Activated T-cell treated with anti-CD3 and anti-CD28 coated beads, Interleukin-2, amount 50 U/mL, for 48 hours (primary cell): ENCODE results near the gene HDAC7.
"Not testable (repeated sequence)": the region's sequence is repeated elsewhere in the genome, so short reads cannot be mapped to it uniquely, and the experiment has no call there.

Experiments used
- DNase-seq, 2 experiments: peaks; one replicate each; pipeline ENCODE4 v3.0.0-alpha.2; 2020

The HDAC7 gene

GRCh38 chr12:47848853-47849252 lies 29.1 kb upstream of the HDAC7 start:
- DNase-seq = no peak

GRCh38 chr12:47846294-47846996 lies 26.7 kb upstream of the HDAC7 start:
- no peak for DNase-seq

GRCh38 chr12:47845081-47845480 lies 25.4 kb upstream of the HDAC7 start:
- DNase-seq = no peak

DNA sequence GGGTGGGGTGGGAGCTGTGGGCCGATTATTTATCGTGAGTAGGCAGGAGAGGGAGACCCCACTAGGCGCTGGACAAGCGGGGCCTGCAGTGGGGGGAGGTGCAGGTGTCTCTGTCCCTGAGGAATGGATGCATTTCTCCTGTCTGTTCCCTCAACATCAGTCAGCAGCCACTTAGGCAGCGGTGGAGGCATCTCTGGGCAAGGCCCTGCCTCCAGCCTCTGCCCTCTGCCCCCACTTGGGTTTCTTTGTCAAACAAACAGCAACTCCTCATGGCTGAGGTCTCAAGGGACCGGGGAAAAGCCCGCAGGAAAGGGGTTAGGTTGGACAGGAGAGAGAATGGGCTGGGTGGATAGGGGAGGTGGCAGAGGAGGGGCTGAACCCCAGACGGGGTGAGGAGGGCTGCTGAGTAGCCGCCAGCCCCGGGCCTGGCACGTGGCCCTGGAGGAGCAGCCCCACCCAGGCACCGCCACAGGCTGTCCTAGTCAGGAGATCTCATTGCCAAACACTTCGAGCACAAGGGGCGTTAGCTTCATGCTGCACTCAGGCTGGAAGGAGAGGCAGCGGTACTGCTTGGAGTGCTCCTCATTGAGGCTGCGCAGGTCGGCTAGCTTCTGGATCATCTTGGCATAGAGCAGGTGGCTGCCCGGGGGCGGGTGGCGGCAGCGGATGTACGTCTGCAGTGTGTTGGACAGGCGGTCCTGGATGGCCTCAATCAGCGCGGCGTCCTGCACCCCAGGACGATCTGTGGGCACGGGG lies 24.7 kb upstream of the HDAC7 start:
- DNase-seq = no peak

DNA sequence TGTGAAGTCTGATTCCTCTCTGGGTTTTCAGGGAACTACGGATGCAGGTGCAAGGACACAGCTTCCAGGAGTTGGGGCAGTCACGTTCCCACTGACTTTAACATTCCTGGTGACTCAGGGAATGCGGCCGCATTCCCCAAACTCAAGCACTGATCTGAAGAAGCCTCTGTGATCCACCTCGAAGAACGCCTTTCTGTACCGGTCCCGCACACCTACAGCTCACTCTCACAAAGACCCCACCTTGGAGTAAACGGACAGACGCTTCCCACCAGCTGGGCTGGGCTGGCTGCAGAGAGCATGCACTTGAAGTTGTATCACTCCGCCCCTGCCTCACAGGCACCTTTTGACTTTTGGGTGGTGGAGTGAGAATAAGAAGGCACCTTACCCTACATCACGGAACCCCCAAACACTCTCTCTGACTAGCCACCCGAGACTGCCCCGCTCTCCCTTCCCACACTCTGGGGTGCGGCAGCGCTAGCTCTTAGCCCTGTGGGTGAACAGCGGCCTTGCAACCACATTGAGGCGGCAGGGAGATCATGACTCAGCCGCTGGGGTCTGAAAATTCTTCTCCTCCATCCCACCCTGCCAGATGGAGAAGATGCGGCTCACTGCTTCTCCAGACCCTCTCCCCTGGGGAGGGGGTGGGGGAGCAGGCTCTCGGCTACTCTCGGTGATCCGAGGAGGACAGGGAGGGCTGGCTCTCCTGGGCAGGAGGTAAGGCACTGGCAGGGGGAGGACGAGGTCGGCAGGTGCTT lies 23.7 kb upstream of the HDAC7 start:
- no peak for DNase-seq

- DNase-seq = not testable (repeated sequence)
Measured at GRCh38 chr12:47842543-47842942, 22.8 kb upstream of the HDAC7 start.

- no peak for DNase-seq
Measured at GRCh38 chr12:47841910-47842309, 22.2 kb upstream of the HDAC7 start.

- no peak for DNase-seq
Measured at GRCh38 chr12:47841501-47841900, 21.8 kb upstream of the HDAC7 start.

DNA sequence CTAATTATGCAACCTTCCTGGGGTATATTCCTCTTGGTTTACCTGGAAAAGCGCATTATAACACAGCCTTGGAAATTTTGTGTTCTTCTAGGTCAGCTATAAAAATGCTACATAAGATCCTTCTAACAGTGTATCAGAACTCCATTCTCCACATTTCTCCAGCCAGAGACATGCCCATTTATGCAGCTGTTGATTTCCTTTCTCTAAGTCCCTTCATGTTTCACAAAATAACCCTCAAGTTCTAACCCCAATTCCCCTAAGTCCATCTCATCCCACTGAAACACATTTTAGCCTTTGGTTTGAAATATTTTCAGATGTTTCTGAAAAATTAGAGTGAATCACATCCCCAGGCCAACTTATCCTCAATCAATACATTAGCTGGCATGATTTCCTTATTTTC lies 20.9 kb upstream of the HDAC7 start:
- no peak for DNase-seq

GRCh38 chr12:47839214-47839876 lies 19.6 kb upstream of the HDAC7 start:
- peak in 1 of 2 experiments; percentile 49 for DNase-seq

- DNase-seq = peak in 1 of 2 experiments; percentile 59
Measured at GRCh38 chr12:47838286-47838931, 18.7 kb upstream of the HDAC7 start.

- DNase-seq = peak; percentile 73 to 79
Measured at GRCh38 chr12:47837190-47838171, 17.8 kb upstream of the HDAC7 start.

DNA sequence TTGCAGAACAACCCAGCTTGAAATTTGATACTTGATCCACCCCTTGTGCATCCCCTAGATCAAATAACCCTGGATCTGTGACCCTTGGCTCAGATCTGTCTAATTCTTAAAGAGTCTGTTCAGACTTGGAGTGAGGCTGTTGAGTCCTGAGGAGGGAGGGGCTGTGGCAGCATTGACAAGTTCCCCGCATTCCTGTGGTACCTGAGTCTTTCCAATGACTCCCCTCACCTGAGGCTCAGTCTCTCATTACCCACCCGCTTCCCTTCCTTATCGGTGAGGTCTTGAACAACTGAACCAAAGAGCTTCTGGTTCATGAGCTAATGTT lies 16.1 kb upstream of the HDAC7 start:
- DNase-seq = no peak

DNA sequence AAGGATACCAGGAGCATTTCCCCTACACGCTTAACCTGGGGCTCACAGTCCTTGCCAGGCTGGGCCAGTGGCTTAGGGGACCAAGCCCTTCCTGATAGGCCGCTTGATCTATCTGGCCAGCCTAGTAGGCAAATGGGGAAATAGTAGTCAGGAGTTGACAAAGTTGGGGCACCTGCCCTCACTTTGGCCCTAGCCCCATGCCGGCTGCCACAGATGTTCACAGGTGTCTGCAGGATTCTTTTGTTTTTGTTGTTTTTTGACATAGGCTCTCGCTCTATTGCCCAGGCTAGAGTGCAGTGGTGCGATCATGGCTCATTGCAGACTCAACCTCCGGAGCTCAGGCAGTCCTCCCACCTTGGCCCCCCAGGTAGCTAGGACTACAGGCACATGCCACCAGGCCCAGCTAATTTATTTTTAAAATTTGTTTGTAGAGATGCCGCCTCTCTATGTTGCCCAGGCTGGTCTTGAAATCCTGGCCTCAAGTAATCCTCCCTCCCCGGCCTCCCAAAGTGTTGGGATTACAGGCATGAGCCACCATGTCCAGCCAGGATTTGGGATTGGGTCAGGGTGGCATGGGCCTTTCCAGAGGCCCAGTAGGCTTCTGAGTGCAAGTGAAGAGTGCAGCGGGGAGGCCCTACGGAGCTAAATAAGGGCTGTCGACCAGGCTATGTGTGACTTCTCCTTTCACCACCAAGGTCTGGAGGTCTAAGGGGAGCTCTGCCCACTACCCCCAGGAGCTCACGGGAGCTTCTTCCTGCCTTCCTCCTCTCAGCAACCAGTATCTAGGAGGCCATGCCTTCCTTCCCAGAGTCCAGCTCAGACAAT lies 15.5 kb upstream of the HDAC7 start:
- no peak for DNase-seq

GRCh38 chr12:47834199-47834903 lies 14.6 kb upstream of the HDAC7 start:
- DNase-seq = peak in 1 of 2 experiments; percentile 51

GRCh38 chr12:47833591-47834012 lies 13.9 kb upstream of the HDAC7 start:
- DNase-seq = no peak

GRCh38 chr12:47832263-47832933 lies 12.7 kb upstream of the HDAC7 start:
- peak; percentile 85 to 89 for DNase-seq

DNA sequence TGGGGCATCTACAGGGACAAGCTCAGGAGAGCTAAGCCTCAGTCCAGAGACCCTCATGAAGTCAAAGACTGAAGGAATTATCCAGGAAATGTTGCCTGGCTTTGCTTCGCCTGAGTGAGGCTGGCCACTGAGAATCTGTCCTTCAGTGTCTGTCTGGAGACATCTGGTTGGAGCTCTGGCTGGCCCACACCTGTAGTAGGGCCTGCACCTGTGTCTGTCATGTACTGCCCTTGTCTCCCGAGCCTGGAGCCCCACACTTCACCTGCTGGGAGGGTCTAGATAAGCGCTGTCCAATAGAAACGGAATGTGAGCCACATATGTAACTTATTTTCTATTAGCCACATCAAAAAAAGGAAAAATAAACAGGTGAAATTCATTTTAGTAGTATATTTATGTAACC lies 9.9 kb upstream of the HDAC7 start:
- no peak for DNase-seq

- peak in 1 of 2 experiments; percentile 51 for DNase-seq
Measured at GRCh38 chr12:47828976-47829482, 9.3 kb upstream of the HDAC7 start.
